Osteocyte (in vitro differentiated cells): ENCODE results near the gene KHDC4. TPM values are rescaled to one million over a fixed set of nuclear protein-coding genes. Genes with fewer than 3 reads are reported as not detected.

ENCODE experiments used
- DNase-seq: peaks from one replicate; pipeline ENCODE4 v3.0.0; 2021; ENCODE audit warnings: mixed read lengths; ENCODE audit not compliant: unreplicated experiment; ENCODE audit errors: extremely low spot score
- H3K27ac Mint-ChIP-seq: one replicate; pipeline ENCODE4 v1.8.0; 2021; ENCODE audit warnings: mild to moderate bottlenecking, mixed read lengths; ENCODE audit not compliant: unreplicated experiment
- H3K27me3 Mint-ChIP-seq: one replicate; pipeline ENCODE4 v1.8.0; 2021; ENCODE audit warnings: mixed read lengths; ENCODE audit not compliant: unreplicated experiment
- H3K36me3 Mint-ChIP-seq: one replicate; pipeline ENCODE4 v1.8.0; 2021; ENCODE audit warnings: mixed read lengths; ENCODE audit not compliant: unreplicated experiment
- H3K4me1 Mint-ChIP-seq: one replicate; pipeline ENCODE4 v1.8.0; 2021; ENCODE audit warnings: mixed read lengths; ENCODE audit not compliant: unreplicated experiment
- H3K4me3 Mint-ChIP-seq: one replicate; pipeline ENCODE4 v1.8.0; 2021; ENCODE audit warnings: mild to moderate bottlenecking, moderate library complexity, mixed read lengths; ENCODE audit not compliant: unreplicated experiment
- H3K9me3 Mint-ChIP-seq: one replicate; pipeline ENCODE4 v1.8.0; 2021; ENCODE audit warnings: mixed read lengths; ENCODE audit not compliant: unreplicated experiment
- CTCF ChIP-seq: fragments of 200-600 bp; sonication (generic); IDR thresholded peaks from 2 replicates; pipeline ENCODE4 v1.5.0; 2021; ENCODE audit warnings: antibody characterized with exemption, mild to moderate bottlenecking, moderate library complexity
- total RNA-seq: library from RNA; stranded (reverse); gene quantifications from 2 replicates; pipeline ENCODE4 v1.2.1, GENCODE V29; 2021

The KHDC4 gene
- total RNA-seq, 1 donor from 2014 or later, result 53.7 TPM

DNA sequence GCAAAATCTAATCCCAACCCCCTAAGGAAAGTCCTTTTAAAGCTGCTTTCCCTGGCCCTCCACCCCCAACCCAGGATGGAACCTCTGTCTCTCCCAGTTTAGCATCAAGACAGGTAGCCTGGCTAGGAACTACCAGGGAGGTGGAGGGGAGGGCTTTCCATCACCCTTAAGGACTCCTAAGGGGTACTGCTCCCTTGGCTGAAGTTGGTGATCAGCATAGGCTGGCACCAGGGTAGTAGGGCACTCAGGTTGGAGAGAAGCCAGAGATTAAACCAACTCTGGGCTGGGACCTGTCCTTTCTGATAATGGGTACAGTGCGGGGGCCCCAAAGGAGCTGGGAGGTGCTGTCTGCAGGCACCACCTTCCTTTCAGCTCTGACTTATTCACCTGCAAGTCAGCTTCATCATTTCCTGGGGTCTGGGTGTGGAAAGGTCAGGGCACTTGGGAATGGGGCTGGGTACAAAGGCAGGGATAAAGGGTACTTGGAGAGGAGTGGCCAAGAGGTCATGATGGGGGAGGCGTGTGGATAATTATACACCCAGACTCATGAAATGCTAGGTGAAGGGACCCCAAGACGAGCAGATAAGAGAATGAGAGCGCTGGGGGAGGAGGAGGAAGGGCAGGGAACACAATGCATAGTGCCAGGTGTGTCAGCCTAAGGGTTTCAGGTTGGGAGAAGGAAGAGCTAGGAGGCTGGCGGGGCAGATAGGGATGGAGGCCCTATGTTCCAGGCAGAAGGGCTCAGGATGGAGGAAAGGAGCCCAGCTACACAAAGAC is 42.9 kb upstream of the KHDC4 start:
- DNase-seq, result no peak
- peaks cover 9% of the 10 kb centered on the region for H3K36me3 Mint-ChIP-seq
- H3K4me3 Mint-ChIP-seq, result peak overlapping the region; percentile 88
- H3K27ac Mint-ChIP-seq, result peak overlapping the region; percentile 98
- peaks cover 84% of the 10 kb centered on the region for H3K4me1 Mint-ChIP-seq
- TF ChIP-seq CTCF, result no peak
- no peaks in the 10 kb centered on the region for H3K27me3 Mint-ChIP-seq
- H3K9me3 Mint-ChIP-seq, result no peaks in the 10 kb centered on the region

DNA sequence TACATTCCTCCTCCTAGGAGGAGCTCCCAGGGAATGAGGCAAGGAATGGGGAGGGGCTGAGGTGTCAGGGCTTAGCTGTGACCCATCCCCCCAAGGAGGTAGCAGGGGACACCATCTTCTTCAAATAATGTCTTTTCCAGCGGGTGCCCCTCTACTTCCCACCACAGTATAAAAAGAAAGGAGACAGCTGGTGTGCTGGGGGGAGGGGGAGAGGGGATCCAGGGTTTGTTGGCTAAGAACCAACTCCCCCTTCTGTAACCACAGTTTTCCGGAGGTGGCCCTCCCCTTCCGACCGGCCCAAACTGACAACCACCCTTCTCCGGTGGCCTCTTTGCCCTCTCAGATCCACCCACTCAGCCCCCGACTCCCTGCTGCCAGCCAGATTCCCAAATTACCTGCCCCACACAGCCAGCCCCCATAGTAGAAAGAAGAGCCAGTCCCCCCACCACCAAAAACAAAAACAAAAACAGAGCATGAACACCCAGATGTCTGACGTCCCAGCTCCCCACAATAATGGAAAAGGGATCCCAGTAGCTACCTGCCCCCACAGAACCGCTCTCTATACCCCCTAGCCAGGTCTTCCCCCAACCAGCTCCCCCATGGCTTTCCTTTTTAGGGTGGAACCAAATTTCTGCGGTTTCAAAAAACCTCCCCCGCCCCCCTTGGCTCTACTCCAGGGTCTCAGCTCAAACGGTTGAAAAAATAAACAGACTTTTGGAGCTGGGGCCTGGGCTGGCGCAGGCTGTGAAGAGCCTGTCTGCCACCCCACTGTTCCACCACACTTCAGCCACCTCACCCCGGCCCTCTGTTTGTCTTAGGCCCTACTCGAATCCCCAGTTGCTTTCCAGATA is 42.1 kb upstream of the KHDC4 start:
- H3K36me3 Mint-ChIP-seq, result peaks cover 4% of the 10 kb centered on the region
- peaks cover 82% of the 10 kb centered on the region for H3K4me1 Mint-ChIP-seq
- DNase-seq, result no peak
- no peaks in the 10 kb centered on the region for H3K27me3 Mint-ChIP-seq
- peak overlapping the region; percentile 88 for H3K4me3 Mint-ChIP-seq
- no peak for TF ChIP-seq CTCF
- H3K9me3 Mint-ChIP-seq, result no peaks in the 10 kb centered on the region
- peak overlapping the region; percentile 98 for H3K27ac Mint-ChIP-seq

GRCh38 chr1:155975375-155976061 is 41.3 kb upstream of the KHDC4 start:
- Mint-ChIP-seq H3K4me1 (peaks cover 82% of the 10 kb centered on the region), H3K27me3 (no peaks in the 10 kb centered on the region)
- no peak for TF ChIP-seq CTCF

DNA sequence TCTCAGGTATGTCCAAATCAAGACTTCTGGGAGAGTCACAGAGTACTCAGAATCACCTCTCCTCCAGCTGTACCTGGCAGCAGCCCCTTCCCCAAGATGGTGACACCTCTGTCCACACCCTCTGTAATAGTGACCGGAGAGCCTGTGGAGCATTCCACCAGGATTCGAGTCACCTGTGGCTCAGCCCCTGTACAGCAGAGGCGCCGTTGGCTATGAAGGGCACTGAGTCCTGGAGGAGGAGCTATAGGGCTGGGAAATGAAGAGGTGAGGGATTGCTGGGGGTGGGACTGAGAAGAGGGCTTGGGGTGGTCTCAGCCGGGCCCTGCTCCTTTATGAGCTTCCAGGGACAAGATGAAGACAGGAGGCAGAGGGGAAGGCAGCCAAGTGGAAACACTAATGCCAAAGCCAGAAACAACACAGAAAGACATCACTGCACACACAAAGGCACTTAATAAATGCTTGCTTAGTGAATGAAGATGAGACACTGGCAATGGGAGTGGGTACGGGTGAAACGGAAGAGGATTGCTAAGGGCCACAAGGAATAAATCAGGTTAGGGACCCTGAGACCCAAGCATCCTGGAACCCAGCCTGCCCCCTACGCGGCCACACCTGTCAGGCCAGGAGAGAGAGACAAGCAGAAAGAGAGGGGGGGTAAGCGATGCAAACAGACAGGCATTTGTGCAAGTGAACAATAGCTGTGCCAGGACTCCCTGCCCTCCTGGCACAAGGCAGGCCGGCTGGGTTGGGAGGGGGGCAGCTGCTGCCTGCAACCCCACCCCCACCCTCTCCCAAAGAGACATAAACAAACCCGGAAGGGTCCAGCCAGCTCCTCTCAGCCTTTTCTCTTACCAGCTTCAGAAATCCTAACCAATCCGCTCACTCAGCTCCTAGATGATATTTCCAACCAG is 40.2 kb upstream of the KHDC4 start:
- Mint-ChIP-seq H3K9me3 (no peaks in the 10 kb centered on the region), H3K27ac (peak overlapping the region; percentile 98), H3K4me1 (peaks cover 82% of the 10 kb centered on the region), H3K36me3 (peaks cover 12% of the 10 kb centered on the region), H3K27me3 (no peaks in the 10 kb centered on the region), H3K4me3 (peak overlapping the region; percentile 88)
- DNase-seq, result no peak
- no peak for TF ChIP-seq CTCF

More at GRCh38 chr1:155975375-155976061, 41.3 kb upstream of the KHDC4 start:
- no peaks in the 10 kb centered on the region for H3K9me3 Mint-ChIP-seq
- peak overlapping the region; percentile 88 for H3K4me3 Mint-ChIP-seq
- peak overlapping the region; percentile 98 for H3K27ac Mint-ChIP-seq
- no peak for DNase-seq
- peaks cover 2% of the 10 kb centered on the region for H3K36me3 Mint-ChIP-seq
